PC-3 (cell line): ENCODE data around the gene COX11. TPM values are rescaled to one million over a fixed set of nuclear protein-coding genes. Genes with fewer than 3 reads are reported as not detected.

Experiments used
- ATAC-seq: fragments of 200-7000 bp; cut with Tn5 transposase; 2 replicates; pipeline ENCODE4 v1.9.1; 2020; ENCODE audit warnings: mild to moderate bottlenecking, moderate library complexity
- BruUV-seq: library from RNA; stranded (reverse); fragments of 400-500 nt; replicated peaks from 2 replicates; lab custom pipeline; 2021; lab: Mats Ljungman, UMichigan
- CTCF ChIA-PET: fragments of 300-600 bp; sonication (Branson Sonifier 250); formaldehyde crosslinking; loops from one replicate; lab custom pipeline; 2022; ENCODE audit warnings: antibody characterized with exemption; lab: Charles Lee
- POLR2A ChIA-PET: fragments of 300-600 bp; sonication (Branson Sonifier 250); formaldehyde crosslinking; loops from one replicate; lab custom pipeline; 2022; ENCODE audit warnings: antibody characterized with exemption; ENCODE audit not compliant: unreplicated experiment; lab: Charles Lee
- DNase-seq: peaks from one replicate; pipeline ENCODE4 v3.0.0-alpha.2; 2015
- H2AFZ ChIP-seq: fragments of 300-600 bp; sonication (generic); 2 replicates; pipeline ENCODE4 v1.6.0; 2016; ENCODE audit warnings: antibody characterized with exemption, low read length
- H3F3A ChIP-seq: fragments of 300-600 bp; sonication (generic); one replicate; pipeline ENCODE4 v1.6.0; 2017; ENCODE audit warnings: antibody characterized with exemption, low read length, control low read depth, mild to moderate bottlenecking; ENCODE audit not compliant: unreplicated experiment
- H3K27ac ChIP-seq: fragments of 300-600 bp; sonication (generic); 2 replicates; pipeline ENCODE4 v1.5.1; 2016; ENCODE audit warnings: mild to moderate bottlenecking, low read length
- H3K27me3 ChIP-seq: fragments of 300-600 bp; sonication (generic); 2 replicates; pipeline ENCODE4 v1.6.1; 2016; ENCODE audit warnings: low read length, mixed read lengths
- H3K36me3 ChIP-seq: fragments of 300-600 bp; sonication (generic); 2 replicates; pipeline ENCODE4 v1.6.1; 2016; ENCODE audit warnings: low read depth, mixed run types, low read length, mixed read lengths
- H3K4me1 ChIP-seq: fragments of 300-600 bp; sonication (generic); 2 replicates; pipeline ENCODE4 v1.5.1; 2016; ENCODE audit warnings: low read length; ENCODE audit not compliant: insufficient read depth
- H3K4me2 ChIP-seq: fragments of 300-600 bp; sonication (generic); 2 replicates; pipeline ENCODE4 v1.6.0; 2016; ENCODE audit warnings: low read length
- H3K4me3 ChIP-seq: fragments of 300-600 bp; sonication (generic); 2 replicates; pipeline ENCODE4 v1.5.1; 2016; ENCODE audit warnings: mild to moderate bottlenecking, low read length, mixed read lengths
- H3K79me2 ChIP-seq: fragments of 300-600 bp; sonication (generic); 2 replicates; pipeline ENCODE4 v1.6.1; 2017; ENCODE audit warnings: low read length, mixed read lengths
- H3K9ac ChIP-seq: fragments of 300-600 bp; sonication (generic); 2 replicates; pipeline ENCODE4 v1.6.0; 2016; ENCODE audit warnings: mild to moderate bottlenecking, low read length
- H3K9me2 ChIP-seq: fragments of 300-600 bp; sonication (generic); replicated peaks from 2 replicates; pipeline ENCODE4 v1.6.1; 2016; ENCODE audit warnings: mixed run types, low read length, mixed read lengths
- H3K9me3 ChIP-seq: fragments of 300-600 bp; sonication (generic); 2 replicates; pipeline ENCODE4 v1.6.1; 2016; ENCODE audit warnings: low read length, mixed read lengths
- H4K20me1 ChIP-seq: fragments of 300-600 bp; sonication (generic); 2 replicates; pipeline ENCODE4 v1.6.1; 2016; ENCODE audit warnings: low read length, mixed read lengths
- CTCF ChIP-seq: fragments of 300-600 bp; sonication (generic); conservative IDR thresholded peaks from 2 replicates; pipeline ENCODE4 v1.5.1; 2017; ENCODE audit warnings: antibody characterized with exemption, low read depth, mild to moderate bottlenecking, low read length
- EZH2 ChIP-seq: fragments of 300-600 bp; sonication (generic); IDR thresholded peaks from one replicate; pipeline ENCODE4 v1.6.1; 2017; ENCODE audit warnings: antibody characterized with exemption, mild to moderate bottlenecking, low read length; ENCODE audit not compliant: unreplicated experiment
- EZH2phosphoT487 ChIP-seq: fragments of 300-600 bp; sonication (generic); IDR thresholded peaks from 2 replicates; pipeline ENCODE4 v1.6.1; 2018; ENCODE audit warnings: mild to moderate bottlenecking, antibody characterized with exemption, low read length, borderline replicate concordance
- intact Hi-C: fragments of 100-400 bp; cut with micrococcal nuclease; formaldehyde crosslinking; loops from 2 replicates; pipeline ENCODE4 v1.9.0; 2023
- total RNA-seq: library from RNA; depleted of rRNA; stranded (reverse); fragments of >200 nt; gene quantifications from 2 replicates; pipeline ENCODE4 v1.2.3, GENCODE V29; 2014

The COX11 gene
- total RNA-seq, 1 experiment from 2014 or later: 270 TPM

GRCh38 chr17:54927525-54927924 lies 40.9 kb downstream of the COX11 start:
- Histone ChIP-seq H3K27ac (no peak overlapping the region), H3K4me2 (no peak overlapping the region), H3K9me3 (no peaks in the 10 kb centered on the region), H3K79me2 (no peaks in the 10 kb centered on the region), H3K9me2 (no peaks in the 10 kb centered on the region), H3F3A (no peaks in the 10 kb centered on the region), H3K36me3 (peaks cover 18% of the 10 kb centered on the region), H3K4me3 (no peak overlapping the region), H3K27me3 (no peaks in the 10 kb centered on the region), H4K20me1 (no peaks in the 10 kb centered on the region), H3K9ac (no peak overlapping the region), H3K4me1 (no peaks in the 10 kb centered on the region), H2AFZ (no peak overlapping the region)
- ATAC-seq: no peak
- ChIA-PET CTCF (no interaction called here), POLR2A (no interaction called here)
- intact Hi-C loops: no loop called here
- no peak for TF ChIP-seq CTCF
- TF ChIP-seq EZH2phosphoT487: no peak
- no peak for DNase-seq
- BruUV-seq: no TSS peak

GRCh38 chr17:54924405-54924804 lies 44.0 kb downstream of the COX11 start:
- no peak overlapping the region for H2AFZ ChIP-seq
- H3K27me3 ChIP-seq: no peaks in the 10 kb centered on the region
- H3K4me3 ChIP-seq: no peak overlapping the region
- no peaks in the 10 kb centered on the region for H3F3A ChIP-seq
- no peaks in the 10 kb centered on the region for H3K9me2 ChIP-seq
- H3K36me3 ChIP-seq: peaks cover 22% of the 10 kb centered on the region
- ChIA-PET POLR2A (no interaction called here), CTCF (no interaction called here)
- DNase-seq (no peak), ATAC-seq (no peak)
- no peak overlapping the region for H3K27ac ChIP-seq
- no peaks in the 10 kb centered on the region for H3K9me3 ChIP-seq
- TF ChIP-seq EZH2phosphoT487: no peak
- TF ChIP-seq CTCF: no peak
- no peak for TF ChIP-seq EZH2
- H4K20me1 ChIP-seq: no peaks in the 10 kb centered on the region
- no peak overlapping the region for H3K9ac ChIP-seq
- no peaks in the 10 kb centered on the region for H3K4me1 ChIP-seq
- H3K4me2 ChIP-seq: no peak overlapping the region
- no peaks in the 10 kb centered on the region for H3K79me2 ChIP-seq
- BruUV-seq: no TSS peak
- intact Hi-C loops: no loop called here

DNA sequence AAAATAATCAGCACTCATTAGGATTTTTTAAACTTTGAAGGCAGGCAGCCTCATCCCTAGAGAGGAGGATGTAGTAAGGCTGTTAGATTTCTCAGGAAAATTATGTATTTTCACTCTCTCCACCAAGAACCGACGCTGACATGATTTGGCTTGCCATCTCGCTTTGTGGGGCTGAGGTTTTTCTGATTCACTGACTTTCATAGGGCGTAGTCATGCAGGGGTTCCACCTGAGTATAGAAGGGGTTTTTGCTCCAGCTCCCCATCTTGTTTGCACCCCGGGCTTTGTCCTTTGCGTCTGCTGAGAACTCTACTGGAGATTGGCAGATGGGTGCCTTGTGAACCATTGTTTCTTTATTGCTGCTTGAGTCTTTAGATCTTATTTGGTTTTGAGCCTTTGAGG lies 47.6 kb downstream of the COX11 start:
- BruUV-seq: no TSS peak
- no peak overlapping the region for H3K9ac ChIP-seq
- H2AFZ ChIP-seq: no peak overlapping the region
- no peaks in the 10 kb centered on the region for H3K9me3 ChIP-seq
- no peaks in the 10 kb centered on the region for H3K27me3 ChIP-seq
- TF ChIP-seq EZH2 (no peak), CTCF (no peak), EZH2phosphoT487 (no peak)
- DNase-seq (no peak), ATAC-seq (no peak)
- POLR2A ChIA-PET: no interaction called here
- H3K79me2 ChIP-seq: no peaks in the 10 kb centered on the region
- H3K9me2 ChIP-seq: no peaks in the 10 kb centered on the region
- CTCF ChIA-PET: no interaction called here
- H3K36me3 ChIP-seq: peaks cover 42% of the 10 kb centered on the region
- no peaks in the 10 kb centered on the region for H3K4me1 ChIP-seq
- H3F3A ChIP-seq: no peaks in the 10 kb centered on the region
- no peak overlapping the region for H3K4me2 ChIP-seq
- H3K4me3 ChIP-seq: no peak overlapping the region
- H4K20me1 ChIP-seq: no peaks in the 10 kb centered on the region
- no peak overlapping the region for H3K27ac ChIP-seq
- intact Hi-C loops: no loop called here
